HG02981 (cell line): Measurements from ENCODE around the gene ARHGDIG.
"Not testable (repeated sequence)": the region's sequence is repeated elsewhere in the genome, so short reads cannot be mapped to it uniquely, and the experiment has no call there.

Experiments
- ATAC-seq: cut with Tn5 transposase; IDR thresholded peaks from one replicate; pipeline ENCODE4 v1.9.1; 2021; ENCODE audit warnings: mild to moderate bottlenecking, moderate library complexity; ENCODE audit not compliant: unreplicated experiment

The ARHGDIG gene

DNA sequence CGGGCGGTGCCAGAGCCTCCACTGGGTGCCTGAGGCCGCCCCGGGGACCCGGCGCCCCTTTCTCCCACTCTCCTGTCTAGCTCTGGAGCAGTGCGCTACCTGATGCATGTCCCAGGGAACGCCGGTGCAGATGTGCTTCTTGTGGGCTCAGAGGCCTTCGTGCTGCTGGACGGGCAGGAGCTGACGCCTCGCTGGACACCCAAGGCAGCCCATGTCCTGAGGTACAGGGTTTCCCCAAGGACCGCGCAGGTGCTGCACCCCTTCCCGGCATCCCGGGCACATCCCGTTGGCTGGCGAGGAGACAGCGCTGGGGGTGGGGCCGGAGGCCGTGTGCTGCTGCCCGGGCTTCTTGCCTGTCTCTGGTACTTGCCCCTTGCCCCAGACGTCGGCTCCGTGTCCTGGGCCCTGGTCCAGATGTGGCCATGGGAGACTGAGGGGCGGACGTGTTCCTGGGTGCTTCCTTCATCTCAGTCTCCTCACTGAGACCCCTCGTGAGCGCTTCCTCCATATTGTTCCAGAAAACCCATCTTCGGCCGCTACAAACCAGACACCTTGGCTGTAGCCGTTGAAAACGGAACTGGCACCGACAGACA is 17.1 kb upstream of the ARHGDIG start:
- no peak for ATAC-seq

DNA sequence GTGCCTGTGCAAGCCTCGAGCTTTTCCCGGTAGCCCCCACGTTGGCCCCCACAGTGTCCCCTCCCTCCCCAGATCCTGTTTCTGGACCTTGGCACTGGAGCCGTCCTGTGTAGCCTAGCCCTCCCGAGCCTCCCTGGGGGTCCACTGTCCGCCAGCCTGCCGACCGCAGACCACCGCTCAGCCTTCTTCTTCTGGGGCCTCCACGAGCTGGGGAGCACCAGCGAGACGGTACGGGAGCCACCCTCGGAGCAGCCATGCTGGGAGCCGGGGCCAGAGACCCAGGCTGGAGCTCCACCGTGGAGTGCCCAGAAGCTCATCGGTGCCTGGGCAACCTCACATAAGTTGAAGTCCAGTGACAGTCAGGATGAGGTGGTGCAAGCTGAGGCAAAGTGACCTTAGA is 16.4 kb upstream of the ARHGDIG start:
- ATAC-seq, result no peak

DNA sequence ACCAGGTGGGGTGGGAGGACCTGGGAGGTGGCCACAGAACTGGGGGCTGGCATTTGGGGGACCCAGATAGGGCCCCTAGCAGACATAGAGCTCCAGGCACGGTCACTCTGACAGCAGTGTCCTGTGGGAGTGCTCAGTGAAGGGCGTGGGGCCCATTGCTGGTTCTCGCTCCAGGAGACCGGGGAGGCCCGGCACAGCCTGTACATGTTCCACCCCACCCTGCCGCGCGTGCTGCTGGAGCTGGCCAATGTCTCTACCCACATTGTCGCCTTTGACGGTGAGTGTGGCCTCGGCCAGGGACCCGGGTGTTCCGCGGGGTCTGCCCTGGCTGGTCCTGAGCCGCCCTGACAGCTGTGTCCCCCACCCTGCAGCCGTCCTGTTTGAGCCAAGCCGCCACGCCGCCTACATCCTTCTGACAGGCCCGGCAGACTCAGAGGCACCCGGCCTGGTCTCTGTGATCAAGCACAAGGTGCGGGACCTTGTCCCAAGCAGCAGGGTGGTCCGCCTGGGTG is 15.9 kb upstream of the ARHGDIG start:
- no peak for ATAC-seq

DNA sequence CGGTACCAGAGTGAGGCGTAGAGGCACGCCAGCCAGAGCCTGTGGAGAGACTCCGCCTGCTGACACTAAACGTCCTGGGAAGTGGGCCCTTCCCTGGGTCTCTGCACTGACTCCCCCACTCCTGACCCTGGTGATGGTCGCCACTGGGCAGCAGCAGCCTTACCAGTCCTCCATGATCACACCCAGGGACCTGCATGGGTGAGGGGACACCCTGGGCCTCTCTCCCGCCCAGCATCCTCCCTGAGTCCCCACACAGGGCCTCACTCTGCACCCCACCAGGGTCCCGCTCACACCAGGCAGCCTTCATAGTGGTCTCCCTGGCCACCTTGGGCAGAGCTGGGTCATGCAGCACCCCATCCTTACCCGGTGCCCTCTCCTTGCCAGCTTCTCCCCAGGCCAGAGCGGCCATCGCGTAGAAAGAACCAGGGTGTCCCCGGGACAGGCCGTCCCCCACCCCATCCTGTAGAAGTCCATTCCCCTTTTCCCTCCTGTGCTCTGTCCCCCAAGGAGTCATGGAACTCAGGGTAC is 15.3 kb upstream of the ARHGDIG start:
- ATAC-seq, result no peak

DNA sequence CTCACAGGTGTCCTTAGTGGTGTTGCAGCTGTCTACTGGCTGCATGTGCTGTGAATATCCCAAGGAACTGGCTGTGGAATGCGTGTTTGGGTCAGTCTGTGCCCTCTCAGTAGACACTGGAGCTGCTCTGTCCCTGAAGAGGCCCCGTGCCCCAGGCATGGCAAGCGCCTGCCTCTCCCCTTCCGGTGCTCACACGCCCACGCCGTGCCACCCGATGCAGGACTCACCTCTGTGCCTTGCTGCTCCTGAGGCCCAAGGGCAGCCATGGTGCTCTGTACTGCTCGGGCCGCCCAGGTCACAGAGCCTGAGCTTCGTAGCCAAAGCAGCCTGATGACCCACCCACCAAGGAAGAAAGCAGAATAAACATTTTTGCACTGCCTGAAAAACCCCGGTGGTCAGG is 14.7 kb upstream of the ARHGDIG start:
- ATAC-seq, result no peak

DNA sequence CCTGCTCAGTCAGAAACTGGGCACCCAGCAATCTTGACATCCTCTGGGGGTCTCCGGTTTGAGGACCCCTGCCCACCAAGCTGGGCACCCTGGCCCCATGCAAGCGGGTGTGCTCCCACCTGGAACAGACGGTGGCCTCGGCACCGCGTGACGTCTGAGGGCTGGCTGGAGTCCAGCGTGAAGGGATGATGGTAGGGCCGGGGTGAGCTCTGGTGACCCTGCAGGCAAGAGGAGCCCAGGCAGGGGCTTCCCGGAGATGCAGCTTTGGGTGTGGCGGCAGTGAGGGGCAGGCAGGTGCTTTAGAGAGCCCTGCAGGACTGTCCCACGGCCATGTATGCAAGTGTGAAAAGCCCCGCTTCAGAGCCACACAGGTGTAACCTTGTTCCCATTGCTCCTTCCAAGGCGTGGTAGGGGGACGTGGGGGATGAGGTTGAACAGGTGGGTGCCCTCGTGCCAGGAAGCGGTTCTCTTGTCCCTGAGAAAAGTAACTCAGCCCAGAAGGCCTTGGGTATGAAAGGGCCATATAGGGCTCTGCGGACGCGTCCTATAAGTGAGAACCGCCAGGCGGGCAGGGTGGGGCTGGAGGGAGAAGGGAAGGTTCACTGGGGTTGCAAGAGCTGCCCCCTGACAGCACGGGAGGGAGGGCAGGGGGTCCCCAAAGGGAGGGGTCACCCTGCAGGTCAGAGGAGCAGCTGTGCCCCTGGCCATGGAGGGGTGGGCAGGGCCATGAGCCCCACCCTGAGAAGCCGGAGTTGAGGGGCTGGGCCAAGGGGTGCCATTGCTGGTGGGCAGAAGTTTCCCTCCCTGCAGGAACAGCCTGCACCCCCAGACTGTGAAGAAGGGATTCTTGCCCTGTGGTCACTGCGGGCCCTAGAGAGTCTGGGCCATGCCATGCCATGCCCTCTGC is 13.9 kb upstream of the ARHGDIG start:
- no peak for ATAC-seq

DNA sequence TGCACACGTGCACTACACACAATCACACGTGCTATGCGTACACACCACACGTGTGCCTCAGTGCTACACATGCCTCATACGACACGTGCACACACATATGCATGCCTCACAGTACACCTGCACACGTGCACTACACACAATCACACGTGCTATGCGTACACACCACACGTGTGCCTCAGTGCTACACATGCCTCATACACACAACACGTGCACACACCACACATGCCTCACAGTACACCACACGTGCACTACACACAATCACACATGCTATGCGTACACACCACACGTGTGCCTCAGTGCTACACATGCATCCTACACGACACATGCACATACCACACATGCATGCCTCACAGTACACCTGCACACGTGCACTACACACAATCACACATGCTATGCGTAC is 12.8 kb upstream of the ARHGDIG start:
- not testable (repeated sequence) for ATAC-seq

DNA sequence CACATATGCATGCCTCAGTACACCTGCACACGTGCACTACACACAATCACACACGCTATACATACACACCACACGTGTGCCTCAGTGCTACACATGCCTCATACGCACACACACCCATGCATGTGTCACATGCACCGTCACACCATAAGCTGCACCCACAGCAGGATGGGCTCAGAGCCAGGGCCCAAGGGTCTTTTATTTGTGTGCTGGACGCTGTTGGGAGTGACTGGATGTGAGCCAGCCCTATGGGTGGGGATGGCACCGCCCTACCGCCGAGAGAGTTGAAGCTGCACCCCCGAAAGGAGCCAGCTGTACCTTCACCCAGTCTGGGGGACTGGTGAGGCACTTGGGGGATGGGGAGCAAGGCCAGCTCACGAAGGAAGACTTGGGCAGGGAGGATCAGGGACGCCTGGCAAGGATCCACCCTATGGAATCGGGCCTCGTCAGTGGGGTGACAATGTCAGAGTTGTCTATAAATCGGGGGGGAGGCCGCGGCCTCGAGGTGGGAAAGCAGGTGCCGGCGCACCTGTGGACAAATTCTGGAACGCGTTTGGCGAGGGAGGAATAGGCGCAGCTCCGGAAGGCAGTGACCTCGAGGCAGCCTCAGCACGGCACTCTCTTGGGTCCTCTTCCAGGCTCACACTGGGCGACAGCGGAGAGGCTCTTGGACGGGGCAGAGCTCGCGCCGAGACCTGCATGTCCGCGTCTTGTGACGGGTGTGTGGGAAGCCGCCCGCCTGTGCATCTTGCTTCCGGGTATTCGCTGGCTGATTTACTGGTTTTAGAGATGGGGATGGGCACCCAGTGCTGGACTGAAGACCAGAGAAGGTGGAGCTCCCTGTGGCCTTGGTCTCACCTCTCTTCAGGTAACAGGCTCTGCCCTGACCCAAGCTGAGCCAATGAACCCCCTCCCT is 12.0 kb upstream of the ARHGDIG start:
- no peak for ATAC-seq

DNA sequence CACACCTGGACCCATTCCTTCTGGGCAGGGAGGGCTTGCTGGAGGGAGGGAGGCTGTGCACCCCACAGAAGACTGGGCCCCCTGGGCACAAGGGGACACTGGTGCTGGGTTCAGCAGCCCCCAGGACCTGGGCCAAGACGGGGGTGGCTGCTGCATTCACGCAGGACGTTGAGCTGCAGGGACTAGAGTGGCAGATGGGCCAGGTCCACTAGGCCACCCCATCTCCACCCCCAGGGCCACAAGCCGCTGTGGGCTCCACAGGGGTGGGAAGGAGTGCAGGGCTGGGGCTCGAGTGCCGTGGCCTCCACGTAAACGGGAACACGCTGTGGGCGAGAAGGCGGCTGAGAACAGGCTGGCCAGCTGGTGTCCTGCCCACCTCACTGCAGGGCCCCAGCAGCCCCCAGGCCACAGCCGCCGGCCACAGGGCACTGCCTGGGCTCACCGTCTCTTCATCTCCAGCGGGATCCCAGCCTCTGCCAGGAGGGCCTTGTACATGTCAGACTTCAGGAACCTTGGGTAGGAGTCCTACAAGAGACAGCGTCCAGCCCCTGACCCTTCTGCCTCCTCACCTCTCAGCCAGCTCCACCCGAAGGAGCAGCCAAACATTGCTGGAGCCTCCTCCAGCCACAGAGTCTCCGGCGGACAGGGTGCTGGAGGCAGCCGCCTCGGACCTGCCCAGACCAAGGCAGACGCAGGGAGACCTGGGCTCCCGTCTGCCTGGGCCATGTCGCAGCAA is 11.2 kb upstream of the ARHGDIG start:
- ATAC-seq, result no peak

DNA sequence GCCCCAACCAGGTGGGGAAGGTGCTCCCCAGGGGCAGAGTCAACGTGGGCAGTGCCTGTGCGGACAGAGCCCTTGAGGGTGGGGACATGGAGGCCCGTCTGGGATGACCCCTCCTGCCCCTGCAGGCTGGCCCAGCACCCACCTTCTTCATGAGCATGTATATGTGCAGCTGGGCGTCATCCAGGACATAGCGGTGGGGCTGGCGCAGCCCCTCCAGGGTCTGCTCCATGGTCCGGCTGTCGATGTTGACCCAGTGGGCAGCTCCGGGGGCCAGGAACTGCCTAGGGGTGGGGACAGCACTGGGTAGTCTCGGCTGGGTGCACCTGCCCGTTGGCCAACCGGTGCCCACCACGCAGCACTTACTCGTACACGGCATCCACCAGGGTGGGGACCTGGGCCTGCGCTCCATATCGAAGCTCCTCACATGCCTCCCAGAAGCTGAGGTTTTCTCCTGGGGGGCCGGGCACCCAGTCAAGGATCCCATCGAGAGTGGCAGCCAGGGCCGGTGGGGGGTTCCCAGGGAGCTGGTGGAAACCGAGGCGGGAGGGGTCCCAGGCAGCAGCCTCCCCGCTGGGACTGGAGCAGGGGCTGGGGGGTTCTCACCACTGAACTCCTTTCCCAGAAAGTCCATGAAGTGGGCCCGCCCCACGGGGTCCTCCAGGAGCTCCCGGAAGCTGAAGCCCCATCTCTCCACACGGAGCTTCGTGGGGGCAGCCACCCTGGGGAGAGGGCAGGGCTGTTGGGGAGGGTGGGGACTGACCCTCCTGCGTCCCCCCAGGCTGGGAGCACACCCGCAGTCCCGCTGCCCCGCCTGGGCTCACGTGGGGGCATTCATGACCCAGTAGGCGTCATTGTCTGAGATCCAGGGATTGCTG is 9.8 kb upstream of the ARHGDIG start:
- no peak for ATAC-seq

DNA sequence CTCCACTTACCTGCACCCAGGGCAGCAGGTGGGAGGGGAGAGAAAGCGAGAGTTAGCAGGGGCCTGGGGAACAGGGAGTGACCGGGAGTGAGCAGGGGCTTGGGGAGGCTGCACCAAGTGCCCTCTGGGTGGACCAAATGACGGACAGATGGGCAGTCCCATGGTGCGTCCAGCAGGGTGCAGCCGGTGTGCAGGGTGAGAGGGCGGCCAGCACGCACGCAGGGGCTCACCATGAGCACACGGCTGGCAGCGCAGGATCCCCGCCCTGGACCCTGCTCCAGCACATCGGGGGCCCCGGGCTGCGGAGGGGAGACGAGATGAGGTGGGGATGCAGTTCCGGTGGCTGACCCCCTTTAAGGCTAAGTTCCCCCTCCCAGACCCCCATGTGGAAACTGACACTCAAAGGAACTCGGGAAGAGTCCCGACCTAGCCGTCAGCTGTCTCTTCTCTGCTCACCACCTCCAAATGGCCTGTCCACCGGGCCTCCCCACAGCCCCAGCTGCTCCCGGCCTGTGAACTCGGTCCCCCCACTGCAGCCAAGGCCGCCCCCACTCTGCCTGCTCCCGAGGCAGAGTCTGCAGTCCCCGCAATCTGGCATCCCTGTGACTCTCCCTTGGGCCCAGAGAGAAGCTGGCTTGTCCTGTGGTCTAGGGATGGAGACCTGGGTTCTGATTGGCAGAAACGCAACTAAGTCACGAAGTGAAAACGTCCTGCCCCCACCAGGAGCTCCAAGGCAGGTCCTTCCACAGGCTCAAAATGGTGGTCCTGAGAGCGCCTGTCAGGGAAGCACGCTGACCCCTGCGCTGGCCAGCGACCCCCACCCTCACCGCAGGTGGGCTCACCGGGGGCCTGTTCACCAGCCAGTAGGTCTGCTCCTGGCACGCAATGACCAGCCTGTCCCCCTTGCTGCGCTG is 7.5 kb upstream of the ARHGDIG start:
- no peak for ATAC-seq

DNA sequence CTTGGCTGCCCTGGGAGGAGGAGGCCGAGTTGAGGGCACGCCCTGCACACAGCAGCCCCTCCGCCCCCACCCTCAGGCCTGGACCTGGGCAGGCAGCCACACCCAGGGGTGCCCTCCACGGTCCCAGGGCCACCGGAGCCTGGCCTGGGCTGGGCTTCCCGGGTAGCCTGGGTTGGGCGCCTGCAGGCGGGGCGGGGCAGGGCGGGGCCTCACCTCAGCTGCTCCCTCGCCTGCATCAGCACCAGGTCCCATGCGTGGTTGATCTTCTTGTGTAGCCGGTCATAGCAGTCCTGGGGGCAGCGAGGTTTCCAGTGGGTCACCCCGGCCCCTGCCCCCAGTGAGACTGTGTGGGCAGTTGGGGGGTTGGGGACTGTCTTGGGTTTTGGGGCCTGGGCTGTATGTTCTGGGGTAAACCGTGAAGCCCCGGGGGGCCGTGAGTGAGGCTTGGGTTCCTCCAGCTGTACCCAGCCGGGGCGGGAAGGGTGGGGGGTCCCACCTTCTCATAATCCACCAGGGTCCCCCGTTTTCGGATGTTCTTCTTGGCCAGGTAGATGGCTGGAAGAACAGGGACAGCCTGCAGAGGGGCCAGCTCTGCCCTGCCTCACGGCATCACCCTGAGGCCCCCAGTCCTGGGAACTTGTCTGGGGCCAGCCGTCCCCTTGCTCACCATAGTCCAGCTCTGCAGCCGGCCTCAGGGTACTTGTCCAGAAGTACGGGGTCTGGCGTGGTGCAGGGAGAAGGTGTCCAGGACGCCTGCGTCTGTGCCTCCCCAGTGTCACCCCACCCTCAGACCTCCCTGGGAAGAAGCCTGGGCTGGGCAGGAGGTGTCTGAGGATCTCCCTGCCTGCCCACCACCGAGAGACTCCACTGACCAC is 6.6 kb upstream of the ARHGDIG start:
- ATAC-seq, result no peak

DNA sequence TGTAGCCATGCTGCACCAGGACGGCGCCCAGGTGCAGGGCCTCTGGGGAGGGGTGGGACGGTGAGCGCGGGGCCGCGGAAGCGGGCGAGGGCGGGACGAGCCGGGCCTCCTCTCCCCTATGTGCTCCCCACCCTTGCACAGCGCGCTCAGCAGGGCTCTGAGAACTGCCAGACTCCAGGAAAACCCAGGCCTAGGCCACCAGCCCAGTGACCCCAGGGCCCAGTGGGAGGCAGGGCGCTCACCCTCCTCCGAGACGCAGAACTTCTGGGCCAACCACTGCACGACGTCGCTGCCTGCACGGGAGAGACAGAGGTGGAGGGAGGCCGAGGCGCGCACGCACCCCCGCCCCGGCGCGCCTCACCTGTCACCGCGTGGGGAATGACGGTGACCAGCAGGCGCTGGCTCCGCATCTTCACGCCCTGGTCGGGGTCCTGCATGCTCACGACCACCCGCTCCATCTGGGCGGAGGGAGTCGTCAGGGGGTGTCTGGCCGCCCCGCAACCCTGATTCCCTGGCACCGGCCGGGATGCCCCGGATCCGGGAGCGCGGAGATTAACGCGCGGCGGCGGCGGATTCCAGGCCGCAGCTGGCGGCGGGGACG is 5.2 kb upstream of the ARHGDIG start:
- ATAC-seq, result no peak

DNA sequence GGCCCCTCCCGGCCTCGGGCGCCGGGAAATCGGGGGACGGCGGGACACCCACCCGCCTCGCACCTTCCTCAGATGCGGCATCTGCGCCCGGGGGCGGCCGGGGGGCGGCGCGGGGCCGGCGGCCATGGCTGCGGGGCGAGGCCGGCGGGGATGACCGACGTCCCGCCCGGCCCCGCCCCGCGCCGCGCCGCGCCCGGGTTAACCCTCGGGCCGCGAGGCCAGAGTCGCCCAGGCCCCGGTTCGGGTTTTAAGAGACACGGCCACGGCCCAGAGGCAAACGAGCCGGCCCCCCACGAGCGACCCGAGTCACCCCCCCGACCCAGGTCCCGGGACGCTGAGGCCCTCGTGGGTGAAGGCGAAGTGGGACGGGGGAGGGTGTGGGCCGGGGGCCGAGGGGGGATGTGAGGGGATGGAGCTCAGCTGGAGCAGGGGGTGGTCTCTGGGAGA is 4.6 kb upstream of the ARHGDIG start, which contains the start of gene RGS11:
Gene RGS11 (minus strand): TSS at position 159 of the 447 bp plus-strand sequence. CDS start 33 bp downstream, at position 126.
- no peak for ATAC-seq

DNA sequence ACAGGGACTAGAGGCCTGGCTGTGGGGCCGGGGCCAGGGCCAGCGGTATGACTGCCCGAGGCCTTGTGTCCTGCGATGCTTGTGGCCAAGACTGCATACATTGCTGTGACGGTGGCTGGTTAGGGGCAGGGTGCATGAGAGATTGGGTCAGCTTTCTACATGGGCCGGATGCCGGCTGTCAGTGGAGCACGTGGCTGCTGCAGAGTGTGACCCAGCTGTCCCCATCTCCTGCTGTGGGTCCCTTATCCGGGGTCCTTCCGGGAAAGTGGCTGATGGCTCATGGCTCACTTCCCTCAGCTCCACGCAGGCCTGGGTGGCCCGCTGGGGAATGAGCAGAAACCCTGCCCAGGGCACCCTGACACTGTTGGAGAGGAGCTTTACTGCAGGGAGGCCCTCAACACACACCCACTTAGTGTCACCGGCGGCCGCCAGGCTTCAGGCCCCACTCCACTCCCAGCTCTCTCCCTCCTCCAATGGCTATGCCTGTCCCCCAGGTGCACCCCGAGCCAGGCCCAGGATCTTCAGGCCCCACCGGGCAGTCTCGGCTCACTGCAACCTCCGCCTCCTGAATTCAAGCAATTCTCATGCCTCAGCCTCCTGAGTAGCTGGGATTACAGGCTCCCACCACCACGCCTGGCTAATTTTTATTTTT is 3.8 kb upstream of the ARHGDIG start:
- ATAC-seq, result no peak

DNA sequence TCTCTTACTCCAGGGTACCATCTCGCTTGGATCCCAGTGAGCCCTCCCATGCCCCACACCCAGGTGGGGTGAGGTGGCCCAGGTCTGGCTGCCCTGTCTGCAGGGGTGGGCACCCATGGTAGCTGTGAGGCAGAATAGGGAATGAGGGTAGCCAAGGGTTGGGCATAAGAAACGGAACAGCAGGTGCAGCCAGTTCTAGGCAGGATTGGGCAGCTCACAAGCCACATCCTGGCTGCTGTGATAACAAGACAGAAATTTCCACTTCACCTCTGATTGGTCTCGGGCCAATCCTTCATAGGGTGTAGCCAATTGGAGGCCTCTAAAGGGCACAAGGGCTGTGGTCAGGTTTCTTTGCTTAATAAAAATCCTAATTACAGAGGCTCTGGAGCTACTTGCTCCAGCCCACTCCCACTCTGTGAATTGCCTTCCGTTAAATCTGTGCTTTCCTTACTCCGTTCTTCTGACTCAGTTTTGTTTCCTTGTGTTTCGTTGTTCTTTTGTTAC is 1.5 kb upstream of the ARHGDIG start:
- no peak for ATAC-seq
